GM12878 (cell line): ENCODE measurements around the gene SRRM3.

ENCODE experiments used
- CTCF ChIP-seq, 3 experiments: IDR thresholded peaks in 2 of 3; conservative IDR thresholded peaks in 1 of 3; 2 replicates each; pipeline ENCODE4 v1.5.1; 2011; ENCODE audit warnings: low read depth in 3 of 3, low read length in 3 of 3, mild to moderate bottlenecking in 3 of 3, control low read depth in 2 of 3, moderate library complexity in 2 of 3, inconsistent platforms in 1 of 3, mixed read lengths in 1 of 3; ENCODE audit not compliant: control insufficient read depth in 2 of 3, insufficient read depth in 1 of 3; ENCODE audit errors: extremely low read depth in 1 of 3
- POLR2A ChIP-seq: IDR thresholded peaks from 2 replicates; pipeline ENCODE4 v1.6.1; 2011; ENCODE audit warnings: low read depth, mild to moderate bottlenecking, low read length

DNA sequence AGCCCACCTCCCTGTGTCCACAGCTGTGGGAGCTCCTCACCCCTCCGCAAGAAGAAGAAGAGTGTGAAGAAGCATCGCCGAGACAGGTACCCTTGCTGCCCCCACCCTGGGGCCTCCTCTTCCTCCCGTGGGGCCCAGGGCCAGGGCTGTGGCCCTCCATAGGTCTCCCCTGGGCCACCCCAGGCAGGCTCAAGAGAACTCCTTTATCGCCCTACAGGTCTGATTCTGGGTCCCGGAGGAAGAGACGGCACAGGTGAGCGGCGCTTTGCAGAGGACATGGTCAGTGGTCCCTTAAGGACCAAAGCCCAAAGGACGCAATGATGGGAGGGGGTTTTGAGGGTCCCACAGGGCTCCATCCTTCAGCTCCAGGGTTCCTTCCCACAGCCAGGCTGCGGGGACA is 59.6 kb downstream of the SRRM3 start:
- TF ChIP-seq CTCF (IDR thresholded peaks at IDR 0.05 in 2 of 3, conservative IDR thresholded peaks at IDR 0.05 in 1 of 3; ENCODE audit: control insufficient read depth in 2 of 3, extremely low read depth in 1 of 3, insufficient read depth in 1 of 3, low read depth in 3 of 3, low read length in 3 of 3) (no peak), POLR2A (no peak)
